ENCODE measurements around the gene DDX39A. TPM values are rescaled to one million over a fixed set of nuclear protein-coding genes. Genes with fewer than 3 reads are reported as not detected.

The DDX39A gene
- total and polyA plus RNA-seq, 2 of the 8 experiments (the other 6 are each of a cell fraction or from before 2014, with no cell fraction given): 139 TPM

DNA sequence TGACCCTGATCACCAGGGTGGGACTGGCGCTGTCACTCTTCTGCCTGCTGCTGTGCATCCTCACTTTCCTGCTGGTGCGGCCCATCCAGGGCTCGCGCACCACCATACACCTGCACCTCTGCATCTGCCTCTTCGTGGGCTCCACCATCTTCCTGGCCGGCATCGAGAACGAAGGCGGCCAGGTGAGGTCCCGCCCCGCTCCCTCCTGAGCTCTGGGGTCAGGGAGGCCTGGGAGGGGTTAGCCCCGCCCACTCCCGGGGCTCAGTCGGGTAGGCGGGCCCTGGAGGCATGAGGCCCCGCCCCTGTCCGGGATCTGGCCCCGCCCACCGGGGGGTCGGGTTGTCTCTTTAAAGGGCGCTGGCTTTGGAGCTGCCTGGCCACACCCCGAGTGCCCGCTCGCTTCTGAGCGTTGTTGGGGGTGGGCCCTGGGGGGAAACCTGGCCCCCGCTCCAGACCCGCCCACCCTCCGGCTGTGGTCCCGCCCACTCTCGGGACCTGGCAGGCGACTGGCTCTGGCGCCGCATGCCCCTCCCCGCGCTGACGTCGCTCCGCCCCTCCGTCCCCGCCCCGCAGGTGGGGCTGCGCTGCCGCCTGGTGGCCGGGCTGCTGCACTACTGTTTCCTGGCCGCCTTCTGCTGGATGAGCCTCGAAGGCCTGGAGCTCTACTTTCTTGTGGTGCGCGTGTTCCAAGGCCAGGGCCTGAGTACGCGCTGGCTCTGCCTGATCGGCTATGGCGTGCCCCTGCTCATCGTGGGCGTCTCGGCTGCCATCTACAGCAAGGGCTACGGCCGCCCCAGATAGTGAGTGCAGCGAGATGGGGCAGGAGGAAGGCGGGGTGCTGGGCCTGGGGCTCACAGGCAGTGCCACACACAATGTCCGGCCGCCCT, 13.1 kb downstream of the DDX39A start (continued):
- TF ChIP-seq EZH2 (IDR thresholded peaks at IDR 0.05; ENCODE audit: low read depth, low read length, severe bottlenecking): no peak

All from H1 (cell line).